Activated naive CD4-positive, alpha-beta T cell treated with Interleukin-2 at 50 U/mL for 16 hours (primary cell): ENCODE data around the gene TRAPPC10.

ENCODE experiments used
- DNase-seq: peaks from one replicate; pipeline ENCODE4 v3.0.0-alpha.2; 2020

Gene TRAPPC10

DNA sequence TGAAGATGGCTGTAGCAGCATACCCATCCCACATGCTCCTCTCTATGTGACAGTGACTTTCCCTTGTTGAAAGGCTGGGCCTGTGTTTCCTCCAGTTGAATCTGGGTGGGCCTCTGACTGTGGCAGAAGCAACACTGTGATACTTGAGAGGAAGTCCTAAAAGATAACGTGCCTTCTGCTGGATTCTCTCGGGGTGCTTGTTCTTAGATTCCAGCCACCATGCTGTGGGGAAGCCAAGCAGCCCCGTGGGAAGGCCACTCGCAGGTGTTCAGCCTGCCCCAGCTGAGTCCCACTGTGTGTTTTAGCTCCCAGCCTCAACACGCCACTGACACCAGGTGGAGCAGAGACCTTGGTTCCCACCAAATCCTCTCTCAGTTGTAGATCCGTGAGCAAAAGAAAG, 31.5 kb downstream of the TRAPPC10 start:
- no peak for DNase-seq

DNA sequence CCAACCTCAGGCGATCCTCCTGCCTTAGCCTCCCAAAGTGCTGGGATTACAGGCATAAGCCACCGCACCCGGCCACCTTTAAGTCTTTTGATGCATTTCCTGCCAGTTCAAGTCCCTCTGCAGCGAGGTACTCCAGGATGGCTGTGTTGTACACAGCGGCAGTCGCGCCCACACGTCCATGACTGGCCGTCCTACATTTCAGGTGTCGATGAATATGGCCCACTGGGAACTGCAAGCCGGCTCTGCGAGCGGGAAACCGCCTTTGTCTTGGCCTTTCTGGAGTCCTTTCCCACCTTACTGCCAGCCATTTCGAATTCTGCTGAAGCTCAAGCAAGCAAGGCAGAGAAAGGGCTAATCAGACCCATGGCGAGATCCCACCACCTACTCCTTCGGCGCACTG, 34.6 kb downstream of the TRAPPC10 start:
- DNase-seq, result no peak

DNA sequence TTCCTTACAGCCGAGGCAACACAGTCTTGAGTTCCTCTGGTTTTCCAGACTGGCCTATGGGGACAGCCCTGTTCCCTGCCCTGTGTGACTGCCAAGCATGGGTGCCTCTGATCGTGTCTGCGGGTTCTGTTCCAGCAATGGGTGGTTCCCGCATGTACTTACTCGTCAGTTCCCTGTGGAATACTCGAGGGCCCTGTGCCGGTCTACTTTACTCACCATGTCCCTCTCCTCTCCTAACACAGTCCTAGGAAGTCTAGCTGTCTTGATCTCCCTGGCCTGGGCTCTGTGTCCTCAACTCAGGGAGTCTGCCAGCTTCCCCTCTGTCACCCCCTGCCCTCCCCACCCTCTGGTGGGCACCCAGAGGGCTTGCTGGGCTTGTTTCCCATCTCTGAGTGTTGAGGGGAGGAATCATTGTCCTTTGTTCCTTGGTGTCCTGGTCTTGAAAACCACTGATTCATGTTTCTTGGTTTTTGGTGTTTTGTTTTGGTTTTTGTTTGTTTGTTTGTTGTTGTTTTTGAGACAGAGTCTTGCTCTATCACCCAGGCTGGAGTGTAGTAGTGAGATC, 36.0 kb downstream of the TRAPPC10 start:
- DNase-seq, result no peak

DNA sequence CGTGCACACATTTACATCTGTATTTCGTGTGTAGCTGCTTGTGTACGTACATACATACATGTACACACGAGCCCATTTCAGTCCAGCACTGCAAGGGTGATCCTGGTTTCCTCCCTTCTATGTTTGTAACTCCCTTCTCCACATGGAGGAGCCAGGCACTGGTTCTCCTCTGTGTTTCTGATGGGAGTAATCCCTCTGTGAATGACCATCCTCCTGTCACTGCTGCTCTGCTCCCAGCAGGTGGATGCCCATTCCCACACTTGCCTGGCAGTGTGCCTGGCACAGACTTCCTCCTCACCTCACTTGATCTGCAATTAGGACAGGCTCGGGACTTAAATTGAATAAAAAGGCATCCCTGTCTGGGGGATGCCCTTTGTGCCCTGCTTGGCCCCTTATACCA, 37.1 kb downstream of the TRAPPC10 start:
- DNase-seq, result no peak

DNA sequence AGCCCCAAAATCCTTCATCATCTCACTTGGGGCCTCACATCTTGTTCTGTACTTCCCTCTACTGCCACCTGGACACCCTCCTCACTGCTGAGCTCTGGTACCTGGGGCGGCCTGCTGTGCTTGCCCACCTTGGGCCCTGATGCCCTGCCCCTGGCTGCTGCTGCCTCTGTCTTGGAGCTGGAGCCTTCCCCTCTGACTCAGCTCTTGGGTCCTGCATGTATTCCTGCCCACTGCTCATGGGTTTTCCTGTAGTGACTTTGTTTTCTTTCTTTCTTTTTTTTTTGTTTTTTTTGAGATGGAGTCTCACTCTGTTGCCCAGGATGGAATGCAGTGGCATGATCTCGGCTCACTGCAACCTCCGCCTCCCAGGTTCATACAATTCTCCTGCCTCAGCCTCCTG, 37.5 kb downstream of the TRAPPC10 start:
- no peak for DNase-seq

DNA sequence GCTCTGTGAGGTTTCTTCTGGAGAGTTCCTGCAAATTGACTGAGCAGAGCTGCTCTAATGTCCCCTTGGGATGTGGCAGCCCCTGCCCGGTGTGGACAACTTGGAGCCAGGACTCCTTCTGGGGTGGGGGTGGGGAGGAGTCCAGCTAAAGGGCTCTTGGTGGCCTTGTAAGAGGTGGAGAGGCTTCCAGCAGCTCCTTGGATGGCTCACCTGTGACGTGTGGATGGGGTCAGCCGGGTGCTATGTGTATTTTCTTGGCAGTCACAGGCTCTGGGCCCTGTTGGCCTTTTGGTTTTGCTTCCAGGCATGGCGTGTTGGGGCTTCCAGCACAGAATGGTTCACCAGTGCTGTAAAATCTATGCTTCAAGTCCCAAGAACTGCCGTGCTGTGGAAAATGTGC, 38.2 kb downstream of the TRAPPC10 start:
- DNase-seq, result no peak

DNA sequence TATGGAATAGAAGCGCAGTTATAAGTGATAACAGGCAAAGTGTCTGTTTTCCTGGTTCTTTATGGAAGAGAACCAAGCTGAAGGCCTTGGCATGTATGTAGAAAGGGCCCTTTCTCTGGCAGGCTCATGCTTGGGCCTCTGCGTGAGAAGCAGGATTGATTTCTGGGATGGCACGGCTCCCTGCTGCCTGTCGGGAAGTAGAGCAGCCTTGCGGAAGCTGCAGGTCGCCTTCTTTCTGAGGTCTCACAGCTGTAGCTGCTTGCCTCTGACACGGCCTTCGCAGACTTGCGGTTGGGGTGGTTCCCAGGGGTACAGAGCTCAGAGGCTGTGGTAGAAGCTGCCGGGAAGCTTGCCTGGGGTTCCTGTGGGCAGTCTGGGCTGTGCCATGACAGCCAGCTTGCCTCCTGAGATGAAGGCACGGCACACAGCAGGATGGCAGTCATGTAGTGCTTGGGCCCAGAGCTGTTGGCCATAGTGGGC, 39.4 kb downstream of the TRAPPC10 start:
- no peak for DNase-seq

DNA sequence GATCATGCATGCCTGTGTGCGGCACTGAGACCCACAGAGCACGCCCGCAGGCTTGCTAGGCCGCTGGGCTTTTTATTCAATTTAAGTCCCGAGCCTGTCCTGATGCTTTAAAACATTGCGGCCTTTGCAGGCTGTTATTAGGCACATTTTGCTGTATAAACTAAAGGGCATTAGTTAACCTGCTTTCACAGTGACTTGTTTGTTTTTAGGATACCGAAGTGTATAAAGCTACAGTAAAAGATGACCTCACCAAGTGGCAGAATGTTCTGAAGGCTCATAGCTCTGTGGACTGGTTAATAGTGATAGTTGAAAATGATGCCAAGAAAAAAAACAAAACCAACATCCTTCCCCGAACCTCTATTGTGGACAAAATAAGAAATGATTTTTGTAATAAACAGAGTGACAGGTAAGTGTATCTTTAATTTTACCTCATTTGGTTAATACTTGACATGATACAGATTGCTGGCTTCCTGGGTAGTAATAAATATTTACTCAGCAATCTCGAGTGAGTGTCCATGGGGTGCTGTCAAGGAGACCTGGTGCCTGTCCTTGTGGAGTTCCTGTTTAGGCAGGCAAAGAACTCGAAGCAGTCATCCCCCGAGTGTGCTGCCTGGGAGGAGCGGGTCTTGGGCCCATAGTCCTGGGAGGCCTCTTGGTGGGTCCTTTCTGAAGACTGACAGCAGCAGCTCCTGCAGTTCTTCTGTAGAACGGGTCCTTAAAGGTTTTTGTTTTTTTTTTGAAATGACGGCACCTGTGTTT, 40.1 kb downstream of the TRAPPC10 start:
- DNase-seq, result no peak

DNA sequence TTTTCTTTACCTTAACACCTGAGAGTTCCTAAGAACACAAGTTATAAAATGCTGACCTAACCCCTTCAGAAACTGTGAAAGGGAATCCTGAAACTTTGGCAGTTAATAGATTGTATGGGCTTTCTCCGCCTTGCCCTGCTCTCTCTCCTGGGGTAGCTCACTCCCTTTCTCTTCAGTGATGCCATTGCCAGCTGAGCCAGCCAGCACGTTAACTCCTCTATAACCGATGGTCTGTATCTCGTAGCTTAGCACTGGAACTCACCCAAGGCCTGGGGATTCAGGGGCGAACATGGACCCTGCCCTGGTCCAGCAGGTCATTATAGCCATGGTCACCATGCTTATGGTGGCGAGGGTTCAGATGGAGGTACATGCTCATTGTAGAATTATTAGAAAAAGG, 40.7 kb downstream of the TRAPPC10 start:
- DNase-seq, result no peak

DNA sequence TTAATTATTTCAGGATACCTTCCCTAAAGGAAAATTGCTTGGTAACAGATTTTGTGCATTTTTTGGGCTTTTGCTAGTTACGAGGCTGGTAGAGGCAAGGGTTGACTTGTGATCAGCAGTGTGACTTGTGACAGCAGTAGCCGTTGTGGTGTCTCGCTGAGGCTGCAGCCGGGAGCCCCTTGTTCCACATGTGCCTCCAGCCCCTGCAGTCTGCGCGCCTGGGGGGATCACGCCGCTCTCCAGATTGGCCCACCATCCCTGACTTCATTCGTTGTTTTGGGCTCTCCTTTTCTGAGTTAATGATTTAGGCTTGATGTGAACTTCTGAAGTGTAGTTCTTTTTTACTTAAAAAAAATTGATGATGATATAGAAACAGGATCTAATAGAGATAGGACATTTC, 41.5 kb downstream of the TRAPPC10 start:
- no peak for DNase-seq

DNA sequence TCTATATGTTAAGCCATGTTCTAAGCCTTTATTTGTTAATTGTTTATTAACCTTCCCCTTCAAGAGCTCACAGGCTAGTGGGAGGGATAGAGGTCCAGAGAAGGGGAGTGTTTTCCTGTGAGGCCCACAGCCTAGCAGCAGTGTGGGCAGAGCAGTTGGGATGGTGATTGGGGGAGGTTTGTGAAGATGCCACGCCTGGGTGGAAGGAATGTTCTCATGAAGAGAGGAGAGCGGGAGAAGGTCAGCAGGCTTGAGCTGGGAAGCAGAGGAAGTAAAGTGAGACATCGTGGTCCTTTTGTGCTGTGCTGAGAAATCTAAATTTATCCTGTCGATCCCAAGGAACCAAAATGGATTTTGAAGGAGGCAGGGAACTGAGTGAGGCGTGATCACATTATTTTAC, 42.6 kb downstream of the TRAPPC10 start:
- DNase-seq, result no peak

DNA sequence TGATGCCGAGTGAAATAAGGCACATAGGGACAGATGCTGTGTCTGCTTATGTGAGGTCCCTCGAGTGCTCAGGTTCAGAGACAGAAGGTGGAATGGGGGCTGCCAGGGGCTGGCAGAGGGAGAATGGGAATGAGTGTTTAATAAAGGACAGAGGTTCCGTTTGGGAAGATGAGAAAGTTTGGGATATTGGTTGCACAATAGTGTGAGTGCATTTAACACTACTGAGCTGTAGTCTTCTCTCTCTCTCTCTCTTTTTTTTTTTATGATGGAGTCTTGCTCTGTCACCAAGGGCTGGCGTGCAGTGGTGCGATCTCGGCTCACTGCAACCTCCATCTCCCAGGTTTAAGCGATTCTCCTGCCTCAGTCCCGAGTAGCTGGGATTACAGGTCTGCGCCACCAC, 44.9 kb downstream of the TRAPPC10 start:
- no peak for DNase-seq

DNA sequence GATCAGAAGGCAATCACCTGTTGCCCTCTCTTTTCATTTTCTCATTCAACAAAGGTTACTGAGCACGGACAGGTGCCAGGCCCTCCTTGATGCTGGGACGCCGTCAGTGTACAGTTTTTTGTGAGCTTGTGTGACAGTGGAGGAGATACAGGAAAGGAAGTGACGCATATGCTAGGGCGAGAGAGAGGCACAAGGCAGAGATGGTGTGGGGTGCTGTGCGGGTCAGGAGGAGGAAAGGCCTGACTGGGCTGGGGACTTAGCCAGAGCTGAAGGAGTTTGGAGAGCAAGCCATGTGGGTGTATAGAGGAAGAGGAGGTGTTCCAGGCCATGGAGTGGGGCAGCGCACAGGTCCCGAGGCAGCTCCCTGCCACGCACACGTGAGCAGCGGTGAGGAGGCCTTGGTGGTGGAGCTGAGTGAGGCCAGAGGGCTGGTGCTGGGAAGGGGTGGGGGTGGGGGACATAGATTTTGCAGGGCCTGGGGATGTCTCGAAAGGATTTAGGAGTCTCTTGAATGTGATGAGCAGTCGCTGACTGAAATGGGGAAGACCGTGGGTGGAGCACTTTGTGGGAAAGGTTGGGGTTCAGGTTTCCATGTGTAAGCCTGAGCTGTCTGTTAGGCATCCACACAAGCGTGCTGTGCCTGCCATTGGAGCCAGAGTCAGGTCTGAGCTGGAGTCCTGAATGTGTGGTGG, 46.0 kb downstream of the TRAPPC10 start:
- peak; percentile 56 for DNase-seq

DNA sequence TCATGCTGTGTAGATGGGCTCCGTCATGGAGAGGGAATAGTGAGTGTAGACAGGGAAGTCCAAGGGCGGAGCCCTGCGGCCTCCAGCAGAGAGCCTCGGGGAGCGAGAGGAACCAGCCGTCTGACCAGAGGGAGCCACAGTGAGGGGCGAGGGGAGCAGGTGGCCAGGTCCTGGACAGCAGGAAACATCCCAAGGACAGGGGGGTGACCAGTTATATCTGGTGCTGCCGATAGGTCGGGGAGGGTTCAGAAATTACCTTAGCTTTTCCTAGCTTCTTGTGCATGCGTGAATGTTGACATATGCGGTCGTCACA, 46.5 kb downstream of the TRAPPC10 start:
- DNase-seq, result no peak

DNA sequence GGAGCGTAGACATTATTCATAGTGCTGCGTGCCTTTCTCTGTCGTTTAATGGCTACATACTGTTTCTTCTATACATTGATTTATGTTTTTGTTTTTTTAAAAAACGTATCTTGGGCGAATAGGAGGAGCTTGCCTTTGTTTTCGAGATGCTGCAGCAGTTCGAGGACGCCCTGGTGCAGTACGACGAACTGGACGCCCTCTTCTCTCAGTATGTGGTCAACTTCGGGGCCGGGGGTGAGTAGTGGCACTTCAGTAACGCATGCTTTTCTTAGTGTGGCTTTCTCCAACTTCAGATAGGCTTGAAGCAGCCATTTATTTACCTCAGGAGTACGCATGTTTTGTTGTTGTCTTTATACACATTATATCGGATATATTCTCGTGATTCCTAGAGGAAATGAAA, 46.9 kb downstream of the TRAPPC10 start:
- DNase-seq, result no peak

DNA sequence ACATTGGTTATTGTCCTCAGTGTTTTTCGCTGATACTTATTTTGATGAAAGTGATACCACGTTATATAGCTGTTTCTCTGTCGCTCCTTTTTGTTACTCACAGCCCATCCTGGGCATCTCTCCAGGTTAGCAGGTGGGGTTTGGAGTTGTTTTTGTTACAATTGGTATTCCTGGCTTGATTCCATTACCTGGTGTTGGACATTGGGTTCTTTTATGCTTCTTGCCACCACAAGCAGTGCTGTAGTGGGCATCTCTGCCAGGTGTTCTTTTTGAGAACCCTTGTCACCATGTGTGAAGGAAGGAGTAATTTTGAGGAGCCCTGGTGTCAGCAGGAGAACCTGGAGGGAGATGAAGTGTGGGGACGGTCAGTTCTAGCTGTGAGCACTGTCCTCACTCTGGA, 47.6 kb downstream of the TRAPPC10 start:
- DNase-seq, result no peak

DNA sequence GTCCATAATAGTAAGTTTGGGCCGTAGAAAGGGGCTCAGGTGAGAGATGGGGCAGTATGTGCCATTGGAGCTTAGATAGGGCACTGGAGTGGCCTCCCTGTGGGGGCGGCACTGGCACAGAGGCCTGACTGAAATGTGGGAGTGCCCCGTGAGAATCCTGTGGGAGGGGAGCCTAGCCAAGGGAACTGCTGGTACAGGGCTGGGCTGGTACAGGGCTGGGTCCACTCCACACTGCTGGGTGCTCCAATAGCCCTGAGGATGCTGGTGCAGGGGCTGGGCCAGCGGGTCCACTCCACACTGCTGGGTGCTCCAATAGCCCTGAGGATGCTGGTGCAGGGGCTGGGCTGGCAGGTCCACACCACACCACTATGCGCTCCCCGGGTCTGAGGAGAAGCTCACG, 50.3 kb downstream of the TRAPPC10 start:
- DNase-seq, result no peak

DNA sequence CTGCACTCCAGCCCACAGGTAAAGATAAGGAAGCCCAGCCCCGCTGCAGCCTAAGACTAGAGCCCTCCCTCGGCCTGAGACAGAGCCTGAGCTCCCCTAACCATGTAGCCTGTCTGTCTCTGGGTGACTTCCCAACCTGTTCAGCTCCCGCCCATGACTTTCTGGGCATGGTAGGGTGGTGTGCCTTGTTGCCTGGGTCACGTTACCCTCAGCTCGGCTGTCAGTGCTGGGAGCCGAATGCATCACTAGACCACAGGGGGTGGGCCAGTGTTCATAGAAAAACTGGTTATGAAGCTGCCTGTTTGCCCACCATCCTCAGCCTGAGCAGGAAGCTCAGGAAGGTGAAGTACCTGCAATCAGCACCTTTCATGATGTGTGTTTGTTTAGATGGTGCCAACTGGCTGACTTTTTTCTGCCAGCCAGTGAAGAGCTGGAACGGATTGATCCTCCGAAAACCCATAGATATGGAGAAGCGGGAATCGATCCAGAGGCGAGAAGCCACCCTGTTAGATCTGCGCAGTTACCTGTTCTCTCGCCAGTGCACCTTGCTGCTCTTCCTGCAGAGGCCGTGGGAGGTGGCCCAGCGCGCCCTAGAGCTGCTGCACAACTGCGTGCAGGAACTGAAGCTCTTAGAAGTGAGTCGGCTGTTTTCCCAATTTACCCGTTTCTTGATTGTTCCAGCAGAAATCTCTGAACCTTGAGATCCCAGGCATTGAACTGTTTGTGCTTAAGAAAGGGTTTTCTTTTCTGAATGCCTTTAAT, 51.2 kb downstream of the TRAPPC10 start:
- no peak for DNase-seq

DNA sequence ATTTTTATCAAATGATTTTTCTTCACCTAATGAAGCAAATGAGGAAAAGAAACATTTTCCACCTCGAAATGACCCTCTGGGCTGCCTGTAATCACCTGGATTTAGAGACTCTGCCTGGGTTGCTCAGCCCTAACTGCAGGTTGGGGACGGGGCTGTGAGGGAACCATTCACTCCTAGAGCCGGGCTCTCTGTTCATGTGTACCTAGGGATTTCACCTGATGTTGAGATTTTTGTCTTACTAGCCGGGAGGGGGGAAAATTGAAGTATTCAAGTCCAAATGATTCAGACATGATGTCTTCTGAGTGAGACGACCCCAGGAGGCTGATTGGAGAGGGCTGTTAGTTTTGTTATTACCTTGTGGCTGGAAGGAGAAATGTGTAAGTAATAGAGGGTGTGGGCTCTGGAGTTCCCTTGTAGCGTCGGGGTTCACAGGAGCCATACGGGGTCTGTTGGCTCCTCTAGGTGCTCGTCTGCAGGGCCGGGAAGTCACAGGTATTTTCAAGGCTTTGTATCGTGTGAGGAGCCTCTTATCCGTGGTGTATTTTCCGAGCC, 52.8 kb downstream of the TRAPPC10 start:
- DNase-seq, result no peak

DNA sequence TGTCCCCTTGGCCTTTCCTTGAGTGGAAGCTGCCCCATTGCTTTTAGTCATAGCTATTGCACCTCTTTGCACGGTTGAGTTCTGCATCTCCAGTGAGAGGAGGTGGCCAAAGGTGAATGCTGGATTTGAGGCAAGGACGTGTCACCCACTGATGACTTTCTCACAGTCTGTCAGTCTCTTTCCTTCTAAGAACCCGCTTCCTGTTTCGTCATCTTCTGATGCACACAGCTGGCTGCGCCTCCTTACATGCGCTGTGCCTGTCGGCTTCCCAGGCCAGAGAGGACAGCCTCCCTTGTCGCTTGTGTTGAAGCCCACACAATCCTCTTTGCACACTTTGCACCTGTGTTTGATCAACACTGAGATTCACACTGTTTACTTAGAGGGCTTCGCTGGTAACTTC, 53.3 kb downstream of the TRAPPC10 start:
- peak; percentile 74 for DNase-seq

DNA sequence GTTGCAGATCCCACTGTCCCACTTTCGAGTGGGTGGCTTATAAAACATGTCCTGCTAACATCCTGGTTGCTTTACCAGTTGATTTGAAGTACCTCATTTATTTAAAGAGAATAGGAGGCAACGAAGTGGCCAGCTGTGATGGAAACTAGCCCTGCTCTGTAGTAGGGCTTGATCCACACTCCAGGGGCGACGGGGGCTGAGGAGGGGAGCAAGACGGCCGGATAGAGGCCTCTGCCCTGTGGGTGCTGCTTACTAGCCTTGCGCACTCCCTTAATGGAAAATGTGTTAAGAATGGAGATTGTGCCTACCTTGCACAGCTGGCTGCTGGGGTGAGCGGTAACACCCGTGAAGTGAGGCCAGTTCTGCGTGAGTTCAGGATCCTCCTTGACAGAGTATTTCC, 54.0 kb downstream of the TRAPPC10 start:
- no peak for DNase-seq

DNA sequence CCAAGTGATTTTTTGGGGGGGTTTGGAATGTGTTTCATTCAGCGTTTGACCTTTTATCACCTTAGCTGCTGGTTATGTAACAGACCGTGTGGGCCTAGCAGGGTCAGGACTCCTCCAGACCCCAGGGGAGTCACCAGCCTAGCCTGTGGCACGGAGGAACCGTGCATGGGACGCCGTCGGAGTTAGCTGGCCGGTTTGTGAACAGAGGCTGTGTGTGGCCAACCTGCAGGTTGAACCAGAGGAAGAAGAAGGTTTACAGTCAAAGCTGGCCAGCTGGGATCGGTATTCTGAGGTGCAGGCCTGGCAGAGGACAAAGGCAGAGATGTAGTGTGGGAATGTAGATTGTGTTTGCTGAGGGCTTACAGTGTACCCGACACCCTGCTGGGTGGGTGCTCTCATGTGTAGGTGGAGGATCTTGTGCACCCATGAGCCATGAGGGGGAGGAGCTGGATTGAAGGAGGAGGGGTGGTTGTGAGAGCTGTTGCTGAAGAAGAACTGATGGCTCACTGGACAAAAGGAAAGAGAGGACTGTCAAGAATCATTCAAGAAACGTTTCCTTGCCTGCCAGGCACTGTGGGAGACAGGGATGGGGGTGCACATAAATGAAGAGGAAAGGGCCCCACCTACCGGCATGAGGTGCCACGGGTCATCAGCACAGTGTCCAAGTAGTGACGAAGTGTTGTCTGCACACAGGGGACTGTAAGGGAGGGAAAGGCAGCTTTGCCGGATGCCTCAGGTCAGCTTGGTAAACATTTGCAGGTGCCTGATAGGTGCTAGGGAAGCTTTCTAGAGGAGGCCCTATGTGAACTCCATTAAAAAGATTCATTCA, 55.1 kb downstream of the TRAPPC10 start:
- no peak for DNase-seq

DNA sequence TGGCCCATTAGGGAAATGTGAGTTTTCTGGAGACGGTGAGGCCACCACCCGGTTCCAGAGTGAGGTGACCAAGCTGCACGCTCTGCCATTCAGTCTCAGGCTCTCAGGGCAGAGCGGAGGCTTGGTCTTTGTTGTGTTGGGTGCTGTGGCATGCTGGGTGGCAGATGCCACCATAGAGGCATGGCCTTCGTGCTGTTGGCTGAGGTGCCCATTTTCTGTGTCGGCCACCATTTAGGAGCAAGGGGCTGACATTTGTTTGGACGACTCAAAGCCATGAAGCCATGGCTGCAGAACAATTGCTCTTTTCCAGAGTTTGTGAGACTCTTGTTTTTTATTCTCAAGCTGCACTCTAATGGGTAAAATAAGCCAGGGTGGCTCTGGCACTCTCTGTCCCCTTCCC, 58.3 kb downstream of the TRAPPC10 start:
- DNase-seq, result no peak
